IPS-11a (cell line): ENCODE measurements around the gene DHH.
"Not testable (repeated sequence)": the region's sequence is repeated elsewhere in the genome, so short reads cannot be mapped to it uniquely, and the experiment has no call there.

ENCODE experiments used
- H3K4me3 ChIP-seq: one replicate; pipeline ENCODE4 v1.5.1; 2013; ENCODE audit warnings: low read depth, low read length, control low read depth

The DHH gene

GRCh38 chr12:49094160-49094974 is at the start of gene DHH:
Gene DHH, minus strand, starts transcription at chr12:49094801. Its CDS starts 289 bp downstream, at chr12:49094512.
- H3K4me3 ChIP-seq, result peak within 1 kb of the TSS; percentile 17

GRCh38 chr12:49144384-49144783 is 49.8 kb upstream of the DHH start:
- no peak overlapping the region for H3K4me3 ChIP-seq

- no peak overlapping the region for H3K4me3 ChIP-seq
Observed at GRCh38 chr12:49138999-49139398, 44.4 kb upstream of the DHH start.

- H3K4me3 ChIP-seq, result no peak overlapping the region
Observed at GRCh38 chr12:49138587-49138986, 44.0 kb upstream of the DHH start.

GRCh38 chr12:49137476-49137875 is 42.9 kb upstream of the DHH start:
- H3K4me3 ChIP-seq, result no peak overlapping the region

GRCh38 chr12:49136997-49137396 is 42.4 kb upstream of the DHH start:
- H3K4me3 ChIP-seq, result not testable (repeated sequence)

GRCh38 chr12:49133590-49133989 is 39.0 kb upstream of the DHH start:
- no peak overlapping the region for H3K4me3 ChIP-seq

GRCh38 chr12:49133014-49133413 is 38.4 kb upstream of the DHH start:
- no peak overlapping the region for H3K4me3 ChIP-seq

GRCh38 chr12:49131894-49132461 is 37.4 kb upstream of the DHH start:
- peak overlapping the region; percentile 17 for H3K4me3 ChIP-seq

GRCh38 chr12:49131051-49131893 is 36.7 kb upstream of the DHH start, which contains the start of gene TUBA1B:
Gene TUBA1B, minus strand, starts transcription at chr12:49131395. Its CDS starts 95 bp downstream, at chr12:49131300.
- H3K4me3 ChIP-seq, result peak within 1 kb of the TSS; percentile 76

- H3K4me3 ChIP-seq, result peak overlapping the region; percentile 76
Observed at GRCh38 chr12:49130151-49131050, 35.8 kb upstream of the DHH start.

- H3K4me3 ChIP-seq, result peak overlapping the region; percentile 76
Observed at GRCh38 chr12:49129332-49130150, 34.9 kb upstream of the DHH start.

- H3K4me3 ChIP-seq, result not testable (repeated sequence)
Observed at GRCh38 chr12:49127971-49128370, 33.4 kb upstream of the DHH start.

- H3K4me3 ChIP-seq, result no peak overlapping the region
Observed at GRCh38 chr12:49126852-49127763, 32.5 kb upstream of the DHH start.

- H3K4me3 ChIP-seq, result no peak overlapping the region
Observed at GRCh38 chr12:49121047-49121696, 26.6 kb upstream of the DHH start.

GRCh38 chr12:49111206-49111605 is 16.6 kb upstream of the DHH start:
- H3K4me3 ChIP-seq, result peak overlapping the region; percentile 90

GRCh38 chr12:49110464-49111155 is 16.0 kb upstream of the DHH start, which contains the start of gene LMBR1L:
Gene LMBR1L, minus strand, starts transcription at chr12:49110847. Its CDS starts 292 bp downstream, at chr12:49110555.
- H3K4me3 ChIP-seq, result peak within 1 kb of the TSS; percentile 90
